T-helper 17 cell (primary cell): ENCODE data around the gene TRMU. TPM values are rescaled to one million over a fixed set of nuclear protein-coding genes. Genes with fewer than 3 reads are reported as not detected.

ENCODE experiments used
- ATAC-seq: fragments of 150-1000 bp; cut with Tn5 transposase; 2 replicates; pipeline ENCODE4 v1.10.0; 2021; ENCODE audit warnings: mild to moderate bottlenecking, moderate library complexity
- DNase-seq, 3 donors: peaks; one replicate each; pipeline versions ENCODE4 v3.0.0 to v3.0.0-alpha.2; 2020 to 2021
- H3K9me3 ChIP-seq: one replicate; pipeline ENCODE4 v1.7.0; 2013; ENCODE audit warnings: low read length, mild to moderate bottlenecking; ENCODE audit not compliant: control insufficient read depth, poor library complexity, severe bottlenecking
- H3K27ac Mint-ChIP-seq: one replicate; pipeline ENCODE4 v1.8.0; 2022; ENCODE audit warnings: mild to moderate bottlenecking, moderate library complexity, mixed read lengths
- H3K27me3 Mint-ChIP-seq: one replicate; pipeline ENCODE4 v1.8.0; 2022; ENCODE audit warnings: mixed read lengths
- H3K36me3 Mint-ChIP-seq: one replicate; pipeline ENCODE4 v1.8.0; 2022; ENCODE audit warnings: low read depth, mixed read lengths
- H3K4me1 Mint-ChIP-seq: one replicate; pipeline ENCODE4 v1.8.0; 2022; ENCODE audit warnings: mild to moderate bottlenecking, mixed read lengths
- H3K4me3 Mint-ChIP-seq: one replicate; pipeline ENCODE4 v1.8.0; 2022; ENCODE audit warnings: mild to moderate bottlenecking, moderate library complexity, mixed read lengths
- total RNA-seq, 4 donors: library from RNA in 2 of 4; stranded (reverse) in 2 of 4; gene quantifications; one replicate each; pipeline ENCODE4 v1.2.3 and lab custom pipeline; 2022 to 2026

TRMU gene
- total RNA-seq: 10 to 100 TPM; 47.5 to 54.8 TPM
- 41.5 to 76.4 reads per million in 2 donors for total RNA-seq (lab: John Stamatoyannopoulos, UW)

- H3K27ac Mint-ChIP-seq: peak within 1 kb of the TSS; percentile 97
- no peaks in the 10 kb centered on the region for H3K27me3 Mint-ChIP-seq
- no peaks in the 10 kb centered on the region for H3K9me3 ChIP-seq
- H3K4me3 Mint-ChIP-seq: peak within 1 kb of the TSS; percentile 99
- ATAC-seq (peak; percentile 87), DNase-seq (peak; percentile 51 to 62 (median 59))
- peaks cover 12% of the 10 kb centered on the region for H3K36me3 Mint-ChIP-seq
- peaks cover 33% of the 10 kb centered on the region for H3K4me1 Mint-ChIP-seq
These were observed at the start of gene TRMU for GRCh38 chr22:46335201-46336118. TSS of gene TRMU (plus strand) at chr22:46335714. CDS start at chr22:46335765, 51 bp downstream.

DNA sequence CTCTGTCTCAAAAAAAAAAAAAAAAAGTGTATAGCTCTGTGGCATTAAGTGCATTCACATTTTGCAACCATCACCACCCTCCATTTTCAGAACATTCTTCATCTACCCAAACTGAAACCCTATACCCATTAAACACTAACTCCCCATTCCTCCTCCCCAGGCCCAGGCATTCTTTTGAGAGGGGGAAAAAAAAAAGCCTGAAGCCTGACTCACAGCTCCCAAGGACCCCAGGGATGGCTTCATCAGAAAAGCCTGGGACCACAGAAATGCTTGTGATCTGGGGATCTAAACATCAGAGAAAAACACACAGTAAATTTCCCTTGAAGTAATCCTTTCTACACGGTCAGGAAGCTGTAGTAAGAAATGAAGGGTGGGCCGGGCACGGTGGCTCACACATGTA is 49.5 kb upstream of the TRMU start:
- Mint-ChIP-seq H3K27me3 (no peaks in the 10 kb centered on the region), H3K27ac (no peak overlapping the region)

DNA sequence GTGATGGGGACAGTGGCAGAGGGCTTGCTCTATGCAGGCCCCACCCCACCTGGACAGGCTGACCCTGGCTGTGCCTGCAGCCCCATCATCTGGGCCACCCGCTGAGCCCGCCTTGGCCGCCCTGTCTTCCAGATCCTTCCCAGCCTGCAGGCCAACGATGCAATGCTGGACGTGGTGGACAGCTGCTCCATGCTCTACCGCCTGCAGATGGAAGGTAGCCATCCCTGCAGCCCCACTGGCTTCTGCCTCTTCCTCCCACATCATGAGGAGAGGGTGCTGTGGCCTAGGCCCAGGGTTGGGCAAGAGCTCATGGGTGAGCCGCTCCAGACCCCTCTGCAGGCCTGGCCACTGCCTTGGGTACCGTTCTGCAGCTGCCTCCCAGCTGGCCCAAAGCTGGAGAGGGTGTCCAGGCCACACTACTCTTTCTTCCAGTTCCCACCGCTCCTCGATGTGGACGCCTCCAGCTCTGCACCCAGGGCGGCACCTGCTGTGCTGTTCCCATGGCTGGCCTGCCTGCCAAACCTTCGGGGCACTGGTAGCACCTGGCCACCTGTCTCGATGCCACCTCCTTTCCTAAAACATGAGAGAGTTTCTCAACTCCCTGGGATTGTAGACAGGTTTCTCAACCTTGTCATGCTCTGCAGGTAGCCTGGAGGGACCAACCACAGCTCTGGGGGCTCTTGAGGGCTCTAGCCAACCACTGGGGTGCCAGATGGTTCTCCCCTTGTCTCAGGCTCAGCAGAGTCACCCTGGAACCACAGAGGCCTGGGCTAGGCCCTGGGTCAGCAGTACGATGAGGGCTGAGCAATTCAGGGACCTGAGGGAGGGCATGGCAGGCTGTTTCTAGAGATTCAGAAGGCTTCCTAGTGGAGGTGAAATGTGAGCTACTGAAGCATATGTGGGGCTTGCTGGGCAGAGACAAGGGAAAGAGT is 48.3 kb upstream of the TRMU start:
- no peak for DNase-seq
- H3K4me1 Mint-ChIP-seq: peaks cover 10% of the 10 kb centered on the region
- no peaks in the 10 kb centered on the region for H3K9me3 ChIP-seq
- no peak for ATAC-seq
- peak overlapping the region; percentile 37 for H3K27ac Mint-ChIP-seq
- H3K36me3 Mint-ChIP-seq: peaks cover 2% of the 10 kb centered on the region
- no peaks in the 10 kb centered on the region for H3K27me3 Mint-ChIP-seq
- H3K4me3 Mint-ChIP-seq: no peak overlapping the region

More for the DNA sequence above, 49.5 kb upstream of the TRMU start:
- H3K9me3 ChIP-seq: no peaks in the 10 kb centered on the region
- ATAC-seq: no peak
- DNase-seq: no peak
- H3K4me3 Mint-ChIP-seq: no peak overlapping the region
- peaks cover 4% of the 10 kb centered on the region for H3K36me3 Mint-ChIP-seq
- peaks cover 10% of the 10 kb centered on the region for H3K4me1 Mint-ChIP-seq

- Mint-ChIP-seq H3K36me3 (peaks cover 2% of the 10 kb centered on the region), H3K27me3 (no peaks in the 10 kb centered on the region), H3K4me3 (no peak overlapping the region), H3K4me1 (peaks cover 13% of the 10 kb centered on the region), H3K27ac (peak overlapping the region; percentile 37)
- ATAC-seq (peak; percentile 42), DNase-seq (no peak)
- H3K9me3 ChIP-seq: no peaks in the 10 kb centered on the region
These were observed 47.4 kb upstream of the TRMU start for GRCh38 chr22:46287873-46288751.

DNA sequence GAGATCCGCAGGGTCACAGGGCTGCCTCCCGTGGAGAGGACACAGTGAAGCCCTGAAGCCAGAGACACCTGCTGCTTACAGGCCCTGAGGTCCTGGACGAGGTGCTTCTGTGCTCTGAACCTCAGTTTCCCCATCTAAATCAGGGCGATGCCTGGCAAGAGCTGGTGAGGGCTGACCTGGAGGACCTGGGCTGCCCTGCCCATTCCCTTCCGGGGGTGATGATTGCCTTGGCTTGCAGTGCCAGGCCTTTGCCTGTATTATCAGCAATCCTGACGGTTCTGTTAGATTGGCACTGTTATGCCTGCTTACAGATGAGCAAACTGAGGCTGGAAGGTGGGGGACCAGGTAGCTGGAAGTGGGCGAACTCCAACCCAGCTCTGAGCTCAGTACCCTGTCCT is 46.7 kb upstream of the TRMU start:
- DNase-seq: no peak
- Mint-ChIP-seq H3K27me3 (no peaks in the 10 kb centered on the region), H3K4me3 (no peak overlapping the region), H3K36me3 (peaks cover 2% of the 10 kb centered on the region), H3K27ac (no peak overlapping the region), H3K4me1 (peaks cover 13% of the 10 kb centered on the region)
- ATAC-seq: no peak
- no peaks in the 10 kb centered on the region for H3K9me3 ChIP-seq

GRCh38 chr22:46289244-46289891 is 46.1 kb upstream of the TRMU start:
- no peaks in the 10 kb centered on the region for H3K27me3 Mint-ChIP-seq
- no peak for ATAC-seq
- peaks cover 2% of the 10 kb centered on the region for H3K36me3 Mint-ChIP-seq
- H3K4me3 Mint-ChIP-seq: no peak overlapping the region
- no peak for DNase-seq
- no peaks in the 10 kb centered on the region for H3K9me3 ChIP-seq
- H3K27ac Mint-ChIP-seq: no peak overlapping the region
- H3K4me1 Mint-ChIP-seq: peaks cover 13% of the 10 kb centered on the region

GRCh38 chr22:46290121-46290842 is 45.2 kb upstream of the TRMU start:
- H3K4me1 Mint-ChIP-seq: peaks cover 16% of the 10 kb centered on the region
- H3K27me3 Mint-ChIP-seq: no peaks in the 10 kb centered on the region
- H3K9me3 ChIP-seq: no peaks in the 10 kb centered on the region
- DNase-seq (no peak), ATAC-seq (no peak)
- no peak overlapping the region for H3K4me3 Mint-ChIP-seq
- no peak overlapping the region for H3K27ac Mint-ChIP-seq
- peaks cover 2% of the 10 kb centered on the region for H3K36me3 Mint-ChIP-seq

- Mint-ChIP-seq H3K4me1 (peaks cover 18% of the 10 kb centered on the region), H3K27ac (no peak overlapping the region), H3K27me3 (no peaks in the 10 kb centered on the region), H3K4me3 (no peak overlapping the region), H3K36me3 (peaks cover 2% of the 10 kb centered on the region)
- no peak for ATAC-seq
- no peak for DNase-seq
- H3K9me3 ChIP-seq: no peaks in the 10 kb centered on the region
These were observed 44.4 kb upstream of the TRMU start for GRCh38 chr22:46290843-46291785.

- ATAC-seq (no peak), DNase-seq (no peak)
- Mint-ChIP-seq H3K36me3 (peaks cover 2% of the 10 kb centered on the region), H3K4me3 (no peak overlapping the region), H3K27ac (no peak overlapping the region), H3K27me3 (no peaks in the 10 kb centered on the region), H3K4me1 (peaks cover 24% of the 10 kb centered on the region)
- no peaks in the 10 kb centered on the region for H3K9me3 ChIP-seq
These were observed 43.3 kb upstream of the TRMU start for GRCh38 chr22:46292173-46292572.

GRCh38 chr22:46292732-46293131 is 42.8 kb upstream of the TRMU start:
- no peak overlapping the region for H3K4me3 Mint-ChIP-seq
- no peaks in the 10 kb centered on the region for H3K27me3 Mint-ChIP-seq
- no peak overlapping the region for H3K27ac Mint-ChIP-seq
- H3K36me3 Mint-ChIP-seq: no peaks in the 10 kb centered on the region
- no peak for ATAC-seq
- H3K9me3 ChIP-seq: no peaks in the 10 kb centered on the region
- peaks cover 22% of the 10 kb centered on the region for H3K4me1 Mint-ChIP-seq
- DNase-seq: no peak
